HL-60/S4 (cell line): ENCODE measurements around the gene CFAP210.

Experiments
- in situ Hi-C: fragments of 300-500 bp; cut with MboI; formaldehyde crosslinking; loops from 2 replicates; pipeline ENCODE4 v1.14.3; 2022; ENCODE audit warnings: low sequenced_read_pairs

CFAP210 gene

DNA sequence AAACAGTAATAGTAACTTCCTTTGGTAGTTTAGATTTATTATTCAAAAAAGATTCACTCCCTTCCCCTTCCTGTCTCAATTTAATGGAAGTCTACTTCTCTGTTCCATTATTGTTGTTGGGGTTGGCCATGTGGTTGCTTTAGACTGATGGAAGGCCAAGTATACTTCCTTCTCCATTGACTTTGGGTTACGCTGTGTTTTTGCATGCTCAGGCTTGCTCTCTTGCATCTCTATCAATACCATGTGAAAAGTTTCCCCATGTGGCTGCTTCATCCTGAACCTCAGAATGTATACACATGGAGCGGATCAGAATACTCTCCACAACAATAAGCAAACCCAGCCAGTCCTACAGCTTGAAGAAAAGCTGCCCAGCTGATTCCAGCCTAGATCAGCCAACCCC is 20.3 kb downstream of the CFAP210 start:
- in situ Hi-C loops = no loop called here

DNA sequence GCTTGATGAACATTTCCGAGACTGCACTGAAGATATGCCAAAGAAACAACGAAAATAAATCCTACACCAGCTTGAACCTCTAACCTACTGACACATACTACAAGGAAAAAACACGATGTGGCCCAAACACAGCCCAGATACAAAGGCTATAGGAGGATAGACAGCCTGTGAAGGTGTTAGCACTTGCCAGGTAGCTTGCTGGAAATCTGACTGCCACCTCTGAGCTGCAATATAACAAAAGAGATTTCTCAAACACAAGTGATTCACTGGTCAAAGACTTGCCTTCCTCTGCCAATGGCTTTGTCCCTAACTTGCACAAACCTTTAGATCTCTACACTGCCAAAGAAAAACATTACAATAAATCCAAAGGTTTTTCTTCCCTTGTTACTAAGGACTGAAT is 21.1 kb downstream of the CFAP210 start:
- in situ Hi-C loops = no loop called here

- in situ Hi-C loops = no loop called here
Measured at GRCh38 chr2:169672406-169672805, 21.8 kb downstream of the CFAP210 start.

GRCh38 chr2:169670937-169671336 is 23.3 kb downstream of the CFAP210 start:
- in situ Hi-C loops = no loop called here

GRCh38 chr2:169670215-169670651 is 24.0 kb downstream of the CFAP210 start:
- in situ Hi-C loops = no loop called here

DNA sequence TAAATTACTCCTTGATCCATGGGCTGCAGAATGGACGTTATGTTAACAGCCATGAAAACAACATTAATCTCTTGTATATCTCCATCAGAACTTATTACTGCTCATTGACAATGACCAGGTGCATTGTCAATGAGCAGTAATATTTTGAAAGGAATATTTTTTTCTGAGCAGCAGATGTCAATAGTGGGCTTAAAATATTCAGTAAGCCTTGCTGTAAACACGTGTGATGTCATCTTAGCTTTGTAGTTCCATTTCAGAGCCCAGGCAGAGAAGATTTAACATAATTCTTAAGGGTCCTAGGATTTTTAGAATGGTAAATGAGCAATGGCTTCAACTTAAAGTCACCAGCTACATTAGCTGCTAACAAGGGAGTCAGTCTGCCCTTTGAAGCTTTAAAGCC is 26.6 kb downstream of the CFAP210 start:
- in situ Hi-C loops = no loop called here

DNA sequence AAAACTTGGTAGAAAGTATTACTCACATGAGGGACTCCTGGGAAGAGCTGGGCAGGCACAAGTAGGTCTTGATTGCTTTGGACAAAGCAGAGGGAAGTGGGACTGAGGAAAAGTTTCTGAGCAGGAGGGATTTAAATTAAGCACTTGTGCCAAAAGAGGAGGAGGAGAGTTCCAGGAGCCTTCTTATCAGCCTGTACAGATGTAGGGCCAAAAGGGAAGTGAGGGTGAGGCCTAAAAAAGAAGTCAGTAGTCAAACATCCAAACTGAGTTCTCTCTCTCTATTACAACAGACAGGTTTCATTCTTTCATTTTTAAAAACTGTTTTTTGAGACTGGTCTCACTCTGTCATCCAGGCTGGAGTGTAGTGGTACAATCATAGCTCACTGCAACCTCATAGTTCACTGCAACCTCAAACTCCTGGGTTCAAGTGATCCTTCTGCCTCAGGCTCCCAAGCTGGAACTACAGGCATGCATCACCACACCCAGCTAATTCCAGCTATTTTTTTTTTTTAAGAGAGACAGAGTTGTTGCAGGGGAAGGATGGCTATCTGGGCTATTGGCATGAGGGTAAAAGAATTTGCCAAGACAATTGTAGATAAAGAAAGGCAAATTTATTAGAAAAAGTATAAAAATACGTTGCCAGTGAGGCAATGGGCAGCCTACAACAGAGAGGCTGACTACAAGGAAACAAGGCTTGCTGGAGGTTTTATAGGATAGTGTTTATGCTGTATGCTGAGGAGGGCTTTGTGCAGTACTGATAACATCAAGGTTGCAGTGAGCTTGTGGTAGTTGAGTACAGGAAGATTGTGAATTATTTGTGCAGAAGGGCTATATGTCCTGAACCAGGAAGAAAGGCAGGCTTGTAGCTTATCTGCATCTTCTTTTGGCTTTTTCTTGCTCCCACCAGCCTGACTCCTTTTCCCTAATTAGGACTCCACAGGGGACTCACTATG is 29.0 kb downstream of the CFAP210 start:
- in situ Hi-C loops = no loop called here

DNA sequence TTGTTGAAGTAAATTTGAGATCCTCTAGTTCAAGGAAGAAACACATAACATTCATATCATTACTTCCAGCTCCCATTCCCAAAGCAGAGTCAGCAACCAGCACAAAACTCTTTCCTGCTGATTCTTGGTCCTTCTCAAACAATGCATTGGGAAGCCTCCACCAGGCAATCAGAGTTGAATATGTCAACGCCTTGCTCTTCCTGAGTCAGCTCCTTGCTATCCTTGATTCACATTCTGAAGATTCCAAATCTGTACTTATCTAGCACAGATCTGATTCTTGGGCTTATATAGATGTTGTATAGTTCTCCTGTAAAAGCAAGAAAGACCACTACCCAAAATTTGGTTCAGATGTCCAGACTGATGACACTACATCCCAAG is 29.6 kb downstream of the CFAP210 start:
- in situ Hi-C loops = no loop called here

- in situ Hi-C loops = no loop called here
Measured at GRCh38 chr2:169663247-169663646, 31.0 kb downstream of the CFAP210 start.

- in situ Hi-C loops = no loop called here
Measured at GRCh38 chr2:169662744-169663143, 31.5 kb downstream of the CFAP210 start.

DNA sequence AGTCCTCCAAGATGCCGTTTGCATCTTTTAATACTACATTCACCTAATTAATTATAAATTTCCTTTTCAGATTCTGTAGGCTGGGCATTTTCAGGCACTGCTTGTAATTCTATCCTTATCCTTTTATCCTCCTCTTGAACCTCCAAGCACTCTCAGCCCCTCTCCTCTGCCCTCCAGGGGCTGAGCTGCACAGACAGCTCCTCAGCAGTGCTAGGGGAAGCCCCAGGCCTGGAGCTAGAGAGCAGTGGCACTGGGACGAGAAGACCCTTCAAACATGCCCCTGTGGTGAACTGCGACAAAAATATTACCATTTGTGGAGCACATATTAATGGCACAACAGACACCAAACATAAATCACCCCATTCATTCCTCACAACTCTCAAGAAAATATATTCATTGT is 32.9 kb downstream of the CFAP210 start:
- in situ Hi-C loops = no loop called here

GRCh38 chr2:169659320-169659719 is 34.9 kb downstream of the CFAP210 start:
- in situ Hi-C loops = no loop called here

DNA sequence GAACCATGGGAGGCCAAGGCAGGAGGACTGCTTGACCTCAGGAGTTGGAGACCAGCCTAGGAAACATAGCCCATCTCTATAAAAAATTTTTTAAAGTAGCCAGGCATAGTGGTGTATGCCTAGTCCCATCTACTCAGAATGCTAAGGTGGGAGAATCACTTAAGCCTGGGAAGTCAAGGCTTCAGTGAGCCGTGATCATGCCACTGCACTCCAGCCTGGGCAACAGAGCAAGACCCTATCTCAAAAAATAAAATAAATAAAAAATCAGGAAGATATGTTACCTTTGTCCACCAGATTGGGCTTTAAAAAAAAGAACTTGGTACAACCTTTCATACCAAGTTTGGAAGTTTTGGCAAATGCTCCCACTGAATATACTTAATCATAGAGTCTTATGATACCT is 35.3 kb downstream of the CFAP210 start:
- in situ Hi-C loops = no loop called here

- in situ Hi-C loops = no loop called here
Measured at GRCh38 chr2:169656164-169656563, 38.0 kb downstream of the CFAP210 start.

DNA sequence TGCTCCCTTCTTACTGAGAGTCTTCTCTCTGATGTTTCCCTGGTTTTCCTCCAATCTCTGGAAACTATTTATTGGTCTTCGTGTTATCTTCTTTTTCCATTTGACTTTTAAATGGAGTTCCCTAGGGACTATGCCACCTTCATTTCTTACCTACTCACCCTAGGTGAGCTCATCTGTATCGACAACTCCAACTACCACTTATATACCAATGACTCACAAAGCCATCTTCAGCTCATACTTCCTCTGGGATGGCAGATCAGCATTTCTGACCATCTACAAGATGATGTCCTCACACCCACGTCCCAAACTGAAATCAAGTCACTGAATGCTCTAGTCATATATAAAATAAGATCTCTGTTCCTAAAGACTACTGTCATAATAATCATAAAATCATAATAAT is 40.6 kb downstream of the CFAP210 start:
- in situ Hi-C loops = no loop called here

- in situ Hi-C loops = no loop called here
Measured at GRCh38 chr2:169649278-169649677, 44.9 kb downstream of the CFAP210 start.

GRCh38 chr2:169647496-169647895 is 46.7 kb downstream of the CFAP210 start:
- in situ Hi-C loops = no loop called here

GRCh38 chr2:169644173-169644572 is 50.0 kb downstream of the CFAP210 start:
- in situ Hi-C loops = no loop called here

DNA sequence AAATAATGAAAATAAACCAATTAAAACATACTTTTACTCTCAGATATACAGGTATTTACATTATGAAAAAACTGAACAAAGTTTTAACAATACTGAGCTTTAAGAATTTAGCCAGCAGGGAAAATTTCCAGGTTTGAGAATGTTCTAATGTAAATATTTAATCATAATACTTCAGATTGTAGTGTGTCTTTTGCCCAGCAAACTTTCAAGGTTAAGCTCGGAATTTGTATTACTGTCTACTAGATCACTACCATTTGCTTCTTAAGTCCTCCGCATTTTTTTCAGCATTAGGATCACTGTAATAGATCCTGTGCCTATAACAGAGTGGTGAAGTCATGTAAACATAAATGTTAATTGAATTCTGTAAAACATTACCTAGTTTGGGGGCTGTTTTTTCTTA is 52.7 kb downstream of the CFAP210 start:
- in situ Hi-C loops = no loop called here

DNA sequence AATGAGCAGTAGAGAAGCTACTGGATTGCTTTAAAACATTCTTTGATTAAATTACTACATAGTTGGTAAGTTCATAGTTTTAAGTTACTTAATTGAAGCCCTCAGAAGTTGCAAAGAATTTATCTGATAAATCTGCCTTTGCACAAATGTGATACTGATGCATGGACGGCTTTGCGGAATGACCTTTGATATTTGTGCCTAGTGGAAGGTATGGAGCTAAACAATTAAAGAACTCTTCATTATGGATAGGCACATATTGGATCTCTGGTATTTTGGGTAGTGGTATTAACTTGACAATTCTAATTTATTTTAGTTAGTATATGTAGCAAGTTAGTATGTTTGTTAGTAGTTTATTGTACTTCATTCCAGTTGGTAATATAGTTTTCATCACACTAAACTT is 54.1 kb downstream of the CFAP210 start:
- in situ Hi-C loops = no loop called here

DNA sequence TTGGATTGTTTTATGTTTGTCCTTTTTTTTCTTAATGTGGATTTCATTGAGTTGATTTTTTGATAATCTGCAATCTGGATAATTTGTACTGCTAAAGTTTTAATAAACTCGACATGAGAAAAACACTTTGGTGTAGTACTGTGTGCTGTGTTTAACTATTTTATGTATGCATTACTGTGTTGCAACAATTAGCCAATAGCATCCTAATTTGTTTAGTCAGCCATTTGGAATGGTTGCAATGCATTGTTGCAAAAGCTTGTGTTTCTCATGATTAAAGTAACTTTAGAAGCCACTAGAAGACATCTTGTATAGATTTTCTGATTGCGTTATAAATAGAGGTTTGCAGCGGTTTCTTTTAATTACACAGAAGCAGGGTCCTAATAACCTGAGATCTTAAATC is 56.6 kb downstream of the CFAP210 start:
- in situ Hi-C loops = no loop called here

- in situ Hi-C loops = no loop called here
Measured at GRCh38 chr2:169636440-169637097, 57.6 kb downstream of the CFAP210 start.
